ENCODE measurements around the gene TREM1.
"Not testable (repeated sequence)": the region's sequence is repeated elsewhere in the genome, so short reads cannot be mapped to it uniquely, and the experiment has no call there.

Gene TREM1

DNA sequence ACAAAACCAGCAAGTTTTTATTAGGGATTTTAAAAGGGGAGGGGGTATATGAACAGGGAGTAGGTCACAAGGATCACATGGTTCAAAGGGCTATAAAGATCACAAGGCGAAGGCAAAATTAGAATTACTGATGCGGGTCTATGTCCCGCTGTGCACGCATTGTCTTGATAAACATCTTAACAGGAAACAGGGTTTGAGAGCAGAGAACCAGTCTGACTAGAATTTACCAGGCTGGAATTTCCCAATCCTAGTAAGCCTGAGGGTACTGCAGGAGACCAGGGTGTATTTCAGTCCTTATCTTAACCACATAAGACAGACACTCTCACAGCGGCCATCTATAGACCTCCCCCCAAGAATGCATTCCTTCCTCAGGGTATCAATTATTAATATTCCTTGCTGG lies 10.8 kb upstream of the TREM1 start:
- not testable (repeated sequence) for DNase-seq (ENCODE audit: low read depth, low spot score)

DNA sequence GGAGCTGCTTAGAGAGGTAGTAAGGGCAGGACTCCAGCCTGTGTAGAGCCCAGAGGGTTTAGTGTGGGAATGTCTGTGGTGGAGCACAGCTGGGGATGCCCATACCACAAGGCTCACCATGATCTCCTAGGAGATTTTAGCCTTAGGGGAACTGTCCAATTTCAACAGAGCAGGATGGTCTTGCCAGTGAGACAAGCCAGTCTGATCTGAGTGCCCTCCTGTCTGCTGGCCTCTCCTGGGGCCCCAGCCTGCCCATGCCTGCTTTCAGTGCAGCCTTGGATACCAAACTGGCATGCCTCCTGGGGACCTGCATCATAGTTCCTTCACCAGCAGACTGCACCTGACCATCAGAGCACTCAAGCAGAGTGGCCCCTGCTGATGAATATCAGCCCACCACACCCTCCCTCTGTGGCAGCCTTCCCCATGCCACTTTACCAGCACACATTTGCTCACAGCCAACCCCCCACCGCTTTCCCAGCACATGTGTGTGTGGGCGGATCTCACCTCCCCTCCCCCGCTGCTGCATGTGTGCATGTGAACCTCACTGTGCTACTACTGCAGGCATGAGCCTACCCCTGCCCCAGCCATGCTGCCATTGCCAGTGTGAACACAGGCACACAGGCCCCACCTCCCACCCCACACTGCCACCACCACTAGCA lies 7.9 kb upstream of the TREM1 start:
- no peak for DNase-seq (ENCODE audit: low read depth, low spot score)

DNA sequence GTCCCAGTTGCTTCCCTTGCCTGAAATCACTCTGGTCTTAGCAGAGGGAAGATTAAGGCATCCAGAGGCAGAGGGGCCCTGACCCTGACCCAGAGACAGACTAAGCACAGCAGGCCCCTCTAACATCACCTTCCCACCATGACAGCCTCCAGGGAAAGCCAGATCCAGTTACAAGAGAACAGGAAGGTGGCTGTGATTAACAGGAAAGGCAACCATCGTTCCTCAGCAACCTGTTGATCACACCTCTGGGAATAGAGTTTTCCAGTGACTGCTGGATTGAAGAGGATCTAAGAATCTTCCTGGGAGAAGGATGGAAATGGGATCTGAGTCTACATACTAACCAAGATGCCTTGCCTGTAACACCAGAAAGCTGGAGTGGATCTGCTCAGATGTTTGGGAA lies 5.2 kb upstream of the TREM1 start:
- DNase-seq (ENCODE audit: low read depth, low spot score): no peak

DNA sequence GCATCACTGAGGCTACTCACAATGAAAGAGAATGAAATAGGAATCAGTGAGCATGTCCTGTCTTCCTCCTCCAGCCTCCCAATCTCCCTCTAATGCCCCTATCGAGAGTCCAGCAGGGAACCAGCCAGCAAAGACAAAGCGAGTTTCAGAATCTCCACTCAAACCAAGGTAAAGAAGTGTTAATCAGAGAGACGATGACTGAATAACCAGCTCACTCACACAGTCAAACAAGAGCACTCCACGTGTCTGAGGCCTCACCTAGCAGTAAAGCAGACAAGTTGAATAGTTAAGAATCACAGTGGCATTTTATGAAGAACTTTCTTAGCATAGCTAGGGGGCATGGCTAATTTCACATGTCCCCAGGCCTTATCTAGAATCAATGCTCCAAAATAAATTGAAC lies 3.3 kb upstream of the TREM1 start:
- no peak for DNase-seq (ENCODE audit: low read depth, low spot score)

DNA sequence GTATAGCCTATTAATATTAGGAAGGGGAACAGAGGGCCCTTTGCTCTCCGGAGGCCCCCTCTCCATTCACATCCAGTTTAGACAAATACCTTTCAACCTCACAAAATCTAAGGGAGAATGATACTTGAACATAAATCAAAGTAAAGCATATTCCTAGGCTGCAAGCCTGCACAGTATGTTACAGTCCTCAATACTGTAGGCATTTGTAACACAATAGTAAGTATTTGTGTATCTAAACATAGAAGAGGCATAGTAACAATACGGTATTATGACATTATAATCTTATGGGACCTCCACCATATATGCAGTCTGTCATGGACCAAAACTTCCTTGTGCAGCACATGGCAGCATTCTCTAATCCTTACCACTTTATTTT lies 2.3 kb upstream of the TREM1 start:
- no peak for DNase-seq (ENCODE audit: low read depth, low spot score)

DNA sequence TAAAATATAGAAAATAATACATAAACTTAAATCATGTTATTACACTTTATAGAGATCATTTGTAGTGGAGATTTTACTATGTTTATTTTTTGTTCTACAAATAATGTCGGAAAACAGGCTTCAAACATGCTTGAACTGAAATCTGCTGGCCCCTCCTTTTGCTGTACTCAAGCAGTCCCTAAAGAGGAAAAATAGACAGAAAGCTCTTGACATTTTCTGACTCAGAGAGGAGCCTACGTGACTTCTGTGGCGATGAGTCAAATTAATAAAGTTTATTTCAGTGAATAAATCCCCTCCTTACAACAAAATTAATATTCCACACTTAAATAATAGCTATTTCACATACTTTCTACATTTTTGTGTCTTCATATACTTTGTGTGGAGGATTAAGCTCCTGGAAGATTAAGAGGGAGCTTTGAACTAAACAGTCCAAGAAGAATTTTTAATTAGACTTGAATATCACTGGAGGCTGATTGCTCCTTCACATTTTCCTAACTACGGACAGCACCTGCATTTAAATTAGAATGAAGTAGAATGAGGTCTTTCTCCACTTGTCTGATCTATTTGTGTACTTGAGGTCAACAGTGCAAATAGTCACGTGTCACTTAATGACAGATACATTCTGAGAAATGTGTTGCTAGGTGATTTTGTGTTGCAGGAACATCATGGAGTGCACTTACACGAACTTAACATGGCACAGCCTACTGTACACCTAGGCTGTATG lies 1.7 kb upstream of the TREM1 start:
- DNase-seq (ENCODE audit: low read depth, low spot score): no peak

DNA sequence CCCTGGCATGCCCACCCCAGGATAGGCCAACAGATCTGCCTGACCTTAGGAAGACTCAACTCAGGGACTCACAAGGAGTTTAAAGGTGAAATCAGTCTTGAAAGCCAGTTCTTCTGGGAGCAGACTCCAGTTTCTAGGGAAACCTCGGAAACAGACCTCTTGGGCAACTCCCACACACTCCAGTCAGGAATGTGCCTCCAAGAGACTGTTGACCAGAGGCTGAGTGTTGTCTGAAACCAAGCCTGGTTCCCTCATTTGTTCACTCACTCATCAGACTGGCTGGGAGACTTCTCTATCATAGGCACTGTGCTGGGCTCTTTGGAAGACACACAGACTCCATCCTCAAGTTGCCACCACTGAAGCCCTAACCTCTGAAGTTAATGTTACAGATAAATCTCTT lies 1.8 kb downstream of the TREM1 start:
- DNase-seq (ENCODE audit: low read depth, low spot score): no peak

DNA sequence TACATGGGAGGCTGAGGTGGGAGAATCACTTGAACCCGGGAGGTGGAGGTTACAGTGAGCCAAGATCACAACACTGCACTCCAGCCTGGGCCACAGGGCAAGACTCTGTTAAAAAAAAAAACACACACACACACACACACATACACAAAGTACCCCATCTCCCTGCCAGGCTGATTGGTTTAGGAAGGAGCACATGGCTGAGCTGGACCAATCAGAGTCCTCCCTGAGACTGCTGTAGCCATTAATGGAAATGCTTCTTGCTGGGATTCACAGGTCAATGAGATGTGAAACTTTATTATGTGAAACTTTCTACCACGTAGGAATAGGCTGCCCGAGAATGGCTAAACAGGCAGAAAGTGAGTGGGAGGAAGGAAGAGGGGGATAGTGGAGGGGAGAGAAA lies 2.9 kb downstream of the TREM1 start:
- DNase-seq (ENCODE audit: low read depth, low spot score): no peak

DNA sequence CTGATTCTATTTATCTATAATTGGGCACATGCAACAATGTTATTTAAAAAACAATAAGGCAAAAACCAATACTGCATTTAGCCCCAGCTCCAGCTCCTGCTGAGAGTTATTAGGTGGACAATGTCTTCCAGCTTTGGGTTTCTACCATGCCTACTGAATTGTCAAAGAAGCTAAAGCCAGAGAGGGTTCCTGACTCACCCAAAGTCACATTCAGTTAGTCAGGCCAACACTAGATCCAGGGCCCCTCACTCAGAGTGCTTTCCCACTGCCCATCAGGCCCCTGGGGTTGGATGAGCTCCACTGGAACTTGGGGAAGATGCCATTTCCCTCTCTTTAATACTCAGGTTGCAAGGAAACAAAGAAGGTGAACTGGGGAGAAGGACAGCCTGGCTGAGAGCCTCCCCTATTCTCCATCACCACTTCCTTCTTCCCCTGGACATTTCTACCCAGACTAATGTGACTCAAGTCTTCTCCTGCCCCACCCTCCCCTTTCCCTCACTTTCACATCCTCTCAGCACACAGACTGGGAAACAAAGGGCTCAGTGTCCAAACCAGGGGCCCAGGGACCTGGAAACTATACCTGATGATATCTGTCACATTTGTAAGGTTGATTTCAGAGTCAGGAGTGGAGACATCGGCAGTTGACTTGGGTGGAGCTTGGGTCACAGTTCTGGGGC lies 6.0 kb downstream of the TREM1 start:
- DNase-seq (ENCODE audit: low read depth, low spot score): no peak

DNA sequence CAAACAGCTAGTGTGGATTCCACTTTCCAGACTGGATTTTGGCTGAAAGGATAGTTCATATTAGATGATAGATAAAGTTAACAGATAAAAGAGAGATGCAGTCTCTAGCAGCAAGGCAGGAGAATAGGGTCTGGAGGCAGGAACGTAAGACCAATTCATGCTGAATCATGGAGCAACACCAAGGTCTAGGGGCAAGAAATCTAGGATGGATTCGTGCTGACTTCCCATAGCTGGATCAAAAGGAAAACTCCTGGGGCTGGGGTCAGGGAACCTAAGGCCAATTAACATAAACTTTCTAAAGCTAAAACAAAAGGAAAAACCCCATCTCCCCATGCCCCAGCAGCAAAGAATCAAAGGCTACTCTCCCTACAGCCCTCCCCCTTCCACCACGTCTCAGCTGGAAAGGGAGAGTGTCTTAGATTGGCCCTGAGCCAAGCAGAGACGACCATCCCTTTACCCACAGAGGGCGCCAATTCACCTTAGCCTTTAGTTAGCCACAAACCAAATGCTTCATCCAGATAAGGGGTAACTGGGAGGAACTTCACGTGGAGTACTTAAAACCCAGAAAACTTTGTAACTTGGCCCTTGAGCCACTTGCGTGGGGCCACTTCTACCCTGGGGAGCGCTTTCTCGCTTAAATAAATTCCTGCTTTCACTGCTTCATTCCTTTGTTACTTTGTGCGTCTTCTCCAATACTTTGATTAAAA lies 7.6 kb downstream of the TREM1 start:
- peak; percentile 84 for DNase-seq (ENCODE audit: low read depth, low spot score)

DNA sequence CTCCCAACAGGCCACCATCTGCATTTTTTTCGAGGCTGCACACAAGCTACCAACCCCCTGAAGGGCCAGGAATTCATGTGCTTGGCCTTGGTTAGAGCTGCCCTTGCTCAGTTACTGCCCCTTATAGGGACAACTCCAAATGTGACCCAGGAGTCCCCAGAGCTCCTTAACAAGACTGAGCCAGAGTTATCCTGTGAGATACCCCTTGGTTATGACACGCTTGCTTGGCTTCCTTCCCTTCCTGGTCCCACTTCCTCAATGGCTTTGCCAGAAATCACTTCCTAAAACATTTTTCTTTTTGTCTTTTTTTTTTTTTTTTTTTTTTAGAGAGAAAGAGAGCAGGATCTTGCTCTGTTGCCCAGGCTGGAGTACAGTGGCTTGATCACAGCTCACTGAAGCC lies 8.9 kb downstream of the TREM1 start:
- no peak for DNase-seq (ENCODE audit: low read depth, low spot score)

DNA sequence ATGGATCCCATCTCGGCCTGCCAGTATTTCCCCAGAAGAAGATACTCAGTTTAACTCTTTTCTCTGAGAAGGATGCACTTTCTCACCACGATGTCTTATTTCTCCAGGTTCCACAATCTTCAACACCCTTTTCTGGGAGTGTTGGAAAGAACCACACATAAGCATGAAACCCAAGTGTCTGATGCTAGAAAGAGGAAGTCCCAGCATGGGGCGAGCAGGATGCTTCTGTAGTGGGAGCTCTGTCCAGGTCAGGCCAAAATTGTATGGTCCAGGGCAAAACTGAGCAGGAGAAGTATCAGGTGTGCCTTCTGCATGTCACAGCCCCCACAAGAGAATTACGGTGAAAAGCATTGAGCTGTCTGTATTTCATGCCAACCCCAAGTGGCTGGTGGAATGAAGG lies 11.0 kb downstream of the TREM1 start:
- no peak for DNase-seq (ENCODE audit: low read depth, low spot score)

DNA sequence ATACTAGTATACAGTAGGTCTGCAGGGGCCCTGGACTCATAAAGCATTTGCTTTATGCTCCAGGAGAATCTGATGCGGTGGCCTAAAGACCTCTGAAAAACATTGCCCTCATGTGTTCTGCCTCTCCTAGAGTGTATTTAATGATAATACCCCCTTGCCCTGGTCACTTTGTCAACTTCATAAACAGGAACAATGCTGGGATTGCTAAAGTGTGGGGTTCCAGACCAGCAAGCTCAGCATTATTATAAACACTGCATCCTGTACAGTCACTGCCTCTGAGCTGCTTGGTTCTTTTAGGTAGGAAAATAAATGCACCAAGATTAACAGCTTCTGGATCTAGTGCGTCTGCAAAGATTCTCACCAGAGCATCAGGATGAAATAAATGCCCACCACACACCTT lies 12.2 kb downstream of the TREM1 start:
- no peak for DNase-seq (ENCODE audit: low read depth, low spot score)

DNA sequence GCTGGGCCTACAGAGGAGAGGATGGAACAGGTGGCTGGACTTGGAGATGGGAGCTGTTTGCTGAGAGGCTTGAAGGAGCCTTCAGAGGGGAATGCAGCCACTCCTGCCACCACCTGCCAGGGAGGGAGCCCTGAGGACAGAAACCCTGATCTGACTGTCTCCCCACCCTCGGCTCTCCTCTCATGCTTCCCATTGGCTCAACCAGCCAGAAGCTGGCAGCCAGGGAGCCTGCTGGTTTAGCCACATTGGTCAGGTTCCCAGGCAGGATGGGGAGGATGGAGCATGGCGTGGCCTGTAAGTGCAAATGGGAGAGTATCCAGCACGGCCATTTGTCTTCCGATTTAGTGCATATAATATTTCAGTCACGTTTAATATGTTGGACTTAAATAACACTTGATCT lies 12.8 kb downstream of the TREM1 start:
- no peak for DNase-seq (ENCODE audit: low read depth, low spot score)

DNA sequence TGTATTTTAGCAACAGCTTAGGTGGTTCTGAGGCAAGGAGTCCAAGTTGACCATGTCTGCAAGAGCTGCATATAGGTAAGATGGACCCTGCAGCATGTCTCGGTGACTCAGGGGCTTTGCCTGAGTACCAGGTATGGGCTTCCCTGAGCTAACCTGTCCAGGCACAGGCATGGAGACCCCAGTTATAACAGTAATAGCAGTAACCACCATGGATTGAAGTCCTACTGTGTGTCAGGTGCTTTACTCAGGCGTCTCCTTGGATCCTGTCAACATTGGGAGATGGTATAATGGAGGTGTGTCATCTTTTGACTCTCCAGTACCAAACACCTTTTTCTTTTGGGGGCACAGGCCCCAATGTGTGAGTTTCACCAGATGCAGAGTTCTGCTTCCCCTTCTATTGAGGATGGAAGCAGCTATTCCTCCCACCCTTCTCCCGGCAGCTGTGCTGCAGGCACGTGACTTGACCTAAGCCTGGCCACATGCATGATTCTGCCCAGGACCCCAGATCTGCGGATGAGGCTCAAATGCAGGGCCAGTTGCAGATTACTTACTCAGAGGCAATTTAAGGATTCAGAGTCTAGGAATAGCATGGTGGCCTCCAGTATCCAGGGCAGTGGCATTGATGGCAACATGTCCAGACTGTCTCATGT lies 13.8 kb downstream of the TREM1 start:
- no peak for DNase-seq (ENCODE audit: low read depth, low spot score)

DNA sequence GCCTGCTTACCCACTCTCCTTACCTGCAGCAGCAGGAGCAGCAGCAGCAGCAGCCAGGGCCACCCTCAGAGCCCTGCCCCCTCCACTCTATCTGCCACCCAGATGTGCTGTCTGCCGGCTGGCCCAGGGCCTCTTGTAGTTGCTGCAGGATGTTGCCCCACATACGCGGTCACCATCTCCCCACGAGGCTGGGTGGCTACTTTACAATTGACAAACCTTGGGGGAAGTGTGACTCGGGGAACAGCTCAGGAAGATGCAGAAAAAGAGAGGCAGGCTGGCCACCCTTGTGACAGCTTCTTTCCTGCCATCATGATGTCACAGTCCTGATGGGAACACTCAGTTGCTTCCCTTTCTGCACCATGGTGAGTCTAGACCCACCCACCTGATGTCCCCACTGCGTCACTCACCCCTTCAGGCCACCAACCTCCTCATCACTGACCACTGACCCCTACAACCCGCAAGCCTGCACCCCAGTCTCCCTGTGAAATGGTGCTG lies 14.5 kb downstream of the TREM1 start:
- no peak for DNase-seq (ENCODE audit: low read depth, low spot score)

DNA sequence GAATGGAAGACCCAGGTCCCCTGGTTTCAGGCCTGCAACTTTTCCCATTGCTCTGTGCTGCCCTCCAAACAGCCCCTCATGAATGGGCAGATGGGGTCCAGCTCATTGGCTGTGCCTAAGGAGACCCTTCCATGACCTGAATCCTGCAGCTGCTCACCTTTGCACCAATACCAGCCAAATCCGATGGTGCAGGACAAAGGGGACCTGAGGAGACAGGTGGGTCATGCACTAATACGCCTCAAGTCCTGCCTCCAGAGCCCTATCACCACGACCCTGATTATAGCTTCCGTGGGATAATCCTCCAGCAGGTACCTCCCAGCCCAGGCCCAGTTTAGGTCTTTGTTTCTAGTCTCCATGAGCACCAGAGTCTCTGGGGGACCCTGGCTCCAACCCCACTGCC lies 16.8 kb downstream of the TREM1 start:
- DNase-seq (ENCODE audit: low read depth, low spot score): no peak

DNA sequence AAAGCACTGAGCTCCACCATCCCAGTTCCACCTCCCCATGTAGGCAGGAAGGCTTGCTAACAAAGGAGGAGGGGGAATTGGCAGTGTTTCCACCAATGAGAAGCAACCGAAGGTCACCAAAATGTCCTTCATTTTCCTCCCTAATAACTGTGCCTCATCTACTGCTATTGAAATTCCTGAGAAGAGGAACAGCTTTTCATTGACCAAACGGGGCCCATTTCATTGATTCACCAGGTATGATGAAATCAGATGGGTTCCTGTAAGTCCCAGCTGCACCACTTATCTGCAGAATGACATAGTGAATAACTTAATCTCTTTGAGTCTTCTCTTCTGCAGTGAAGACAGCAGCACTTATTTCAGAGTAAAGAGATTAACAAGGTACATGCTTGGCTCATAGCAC lies 17.3 kb downstream of the TREM1 start:
- no peak for DNase-seq (ENCODE audit: low read depth, low spot score)

DNA sequence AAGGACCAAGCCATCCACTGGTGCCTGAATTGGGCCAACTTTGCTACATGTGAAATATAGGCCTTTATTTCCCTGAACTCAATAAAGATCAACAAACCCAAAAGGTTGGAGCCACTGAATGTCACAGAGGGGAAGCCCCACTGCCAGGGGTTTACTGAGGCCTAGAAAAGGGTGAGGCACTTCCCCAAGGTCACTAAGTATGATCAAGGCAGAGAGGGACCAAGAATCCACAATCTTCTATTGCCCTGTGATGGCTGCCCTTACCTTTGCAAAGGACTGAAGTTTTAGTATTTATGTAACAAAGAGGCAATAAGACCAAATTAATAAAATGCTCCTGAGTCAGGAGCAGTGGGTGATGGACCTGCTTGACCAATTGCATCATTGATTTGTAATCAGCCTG lies 18.0 kb downstream of the TREM1 start:
- no peak for DNase-seq (ENCODE audit: low read depth, low spot score)

DNA sequence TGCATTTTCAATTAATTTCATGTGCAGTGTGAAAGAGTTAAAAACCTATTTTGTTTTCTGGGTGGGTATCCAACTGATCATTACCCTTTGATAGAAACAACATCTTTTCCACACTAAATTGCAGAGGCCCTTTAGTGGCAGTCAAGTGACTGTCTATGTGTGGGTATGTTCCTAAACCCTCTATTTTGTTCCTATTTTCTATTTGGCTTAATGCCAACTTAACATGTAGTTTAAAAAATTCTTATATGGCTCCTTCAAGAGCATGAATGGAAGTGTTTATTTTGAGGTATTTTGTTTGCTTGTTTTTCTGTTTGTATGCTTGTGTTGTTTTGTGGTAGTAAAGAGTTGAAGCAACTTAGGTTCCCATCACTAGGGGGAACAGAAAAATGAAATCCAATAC lies 19.9 kb downstream of the TREM1 start:
- DNase-seq (ENCODE audit: low read depth, low spot score): no peak

DNA sequence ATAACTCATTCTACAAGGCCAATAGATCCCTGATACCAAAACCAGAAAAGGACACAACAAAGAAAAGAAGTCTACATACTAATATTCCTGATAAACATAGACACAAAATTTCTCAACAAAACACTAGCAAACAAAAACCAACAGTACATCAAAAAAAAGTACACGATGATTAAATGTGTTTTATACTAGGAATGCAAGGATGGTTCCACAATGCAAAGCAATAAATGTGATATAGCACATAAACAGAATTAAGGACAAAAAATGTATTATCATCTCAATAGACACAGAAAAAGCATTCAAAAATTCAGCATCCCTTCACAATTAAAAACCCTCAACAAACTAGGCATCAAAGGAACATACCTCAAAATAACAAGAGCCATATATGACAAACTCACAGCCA lies 23.2 kb downstream of the TREM1 start:
- DNase-seq (ENCODE audit: low read depth, low spot score): no peak

DNA sequence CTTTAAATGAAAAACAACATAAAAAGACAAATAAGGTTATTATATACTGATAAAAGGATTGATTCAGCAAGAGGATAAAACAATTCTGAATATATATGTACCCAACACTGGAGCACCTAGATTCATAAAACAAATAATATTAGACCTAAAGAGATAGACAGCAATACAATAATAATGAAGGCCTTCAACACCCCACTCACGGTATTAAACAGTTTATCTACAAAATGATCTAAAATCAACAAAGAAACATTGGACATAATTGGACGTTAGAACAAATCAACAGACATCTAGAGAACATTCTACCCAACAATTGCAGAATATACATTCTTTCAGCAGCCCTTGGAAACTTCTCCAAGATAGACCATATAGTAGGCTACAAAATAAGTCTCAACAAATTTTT lies 24.1 kb downstream of the TREM1 start:
- no peak for DNase-seq (ENCODE audit: low read depth, low spot score)

All from iPS DF 19.7 (cell line).